ENCODE measurements around the gene CACNA2D1.

DNA sequence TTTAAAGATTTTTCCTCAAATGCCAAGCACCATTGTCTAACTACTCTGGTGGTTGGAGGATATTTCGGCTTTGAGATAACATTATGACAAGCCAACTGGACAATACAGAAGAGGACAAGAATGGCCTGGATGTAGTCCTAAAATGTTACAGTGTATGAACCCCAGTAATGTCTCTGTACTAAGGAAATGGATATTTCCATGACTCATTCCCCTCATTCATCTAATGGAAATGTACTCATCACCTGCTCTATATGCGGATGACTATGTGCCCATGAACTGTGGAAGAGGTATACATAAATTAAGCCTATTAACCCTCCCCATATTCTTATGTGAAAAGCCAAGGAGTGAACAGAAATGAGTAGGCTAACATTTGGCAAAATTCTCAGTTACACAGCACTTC lies 207.9 kb downstream of the CACNA2D1 start:
- TF ChIP-seq CTCF (IDR thresholded peaks at IDR 0.05) (no peak), POLR2AphosphoS5 (IDR thresholded peaks at IDR 0.05) (no peak), POLR2A (IDR thresholded peaks at IDR 0.05) (no peak), EP300 (IDR thresholded peaks at IDR 0.05) (no peak)
